Activated T-cell treated with anti-CD3 and anti-CD28 coated beads for 1 hour (primary cell): ENCODE measurements around the gene NOL3.
"Not testable (repeated sequence)": the region's sequence is repeated elsewhere in the genome, so short reads cannot be mapped to it uniquely, and the experiment has no call there.

Experiments
- DNase-seq: peaks from one replicate; pipeline ENCODE4 v3.0.0-alpha.2; 2020; ENCODE audit warnings: low read depth

NOL3 gene

GRCh38 chr16:67170168-67170948 lies at the start of gene NOL3:
Gene NOL3 (plus strand): TSS chr16:67170538.
- no peak for DNase-seq

- DNase-seq = not testable (repeated sequence)
Observed at GRCh38 chr16:67122799-67123198, 47.5 kb upstream of the NOL3 start.

- no peak for DNase-seq
Observed at GRCh38 chr16:67128417-67128816, 41.9 kb upstream of the NOL3 start.

- no peak for DNase-seq
Observed at GRCh38 chr16:67128887-67129286, 41.5 kb upstream of the NOL3 start.

- DNase-seq = no peak
Observed at GRCh38 chr16:67129422-67129821, 40.9 kb upstream of the NOL3 start.

GRCh38 chr16:67137605-67138004 lies 32.7 kb upstream of the NOL3 start:
- no peak for DNase-seq

- DNase-seq = no peak
Observed at GRCh38 chr16:67141391-67141790, 28.9 kb upstream of the NOL3 start.

GRCh38 chr16:67142342-67142741 lies 28.0 kb upstream of the NOL3 start:
- DNase-seq = no peak

- no peak for DNase-seq
Observed at GRCh38 chr16:67144943-67145342, 25.4 kb upstream of the NOL3 start.

- DNase-seq = no peak
Observed at GRCh38 chr16:67145746-67146145, 24.6 kb upstream of the NOL3 start.

- DNase-seq = no peak
Observed at GRCh38 chr16:67146523-67147357, 23.6 kb upstream of the NOL3 start.

- DNase-seq = no peak
Observed at GRCh38 chr16:67147437-67148140, 22.7 kb upstream of the NOL3 start.

- no peak for DNase-seq
Observed at GRCh38 chr16:67148221-67148620, 22.1 kb upstream of the NOL3 start.

GRCh38 chr16:67148656-67149275 lies 21.6 kb upstream of the NOL3 start:
- no peak for DNase-seq

- DNase-seq = no peak
Observed at GRCh38 chr16:67149276-67150046, 20.9 kb upstream of the NOL3 start.

GRCh38 chr16:67150047-67150832 lies 20.1 kb upstream of the NOL3 start:
- no peak for DNase-seq

- DNase-seq = no peak
Observed at GRCh38 chr16:67150833-67151396, 19.4 kb upstream of the NOL3 start, which contains the start of gene B3GNT9. Gene B3GNT9 (minus strand): TSS chr16:67150998. CDS start chr16:67150485, 513 bp downstream.

GRCh38 chr16:67151431-67152097 lies 18.8 kb upstream of the NOL3 start:
- no peak for DNase-seq

- no peak for DNase-seq
Observed at GRCh38 chr16:67154578-67155294, 15.6 kb upstream of the NOL3 start.
